HL-60 (cell line): Measurements from ENCODE around the gene C17orf50.

Experiments
- CTCF ChIP-seq: IDR thresholded peaks from one replicate; pipeline ENCODE4 v1.5.1; 2011; ENCODE audit warnings: low read length, control low read depth, inconsistent platforms; ENCODE audit not compliant: insufficient read depth
- POLR2AphosphoS5 ChIP-seq: IDR thresholded peaks from 2 replicates; pipeline ENCODE4 v1.6.1; 2012; ENCODE audit warnings: low read depth
- REST ChIP-seq: IDR thresholded peaks from 2 replicates; pipeline ENCODE4 v1.6.1; 2012; ENCODE audit warnings: low read depth; ENCODE audit not compliant: insufficient replicate concordance

GRCh38 chr17:35745749-35746320, 14.9 kb upstream of the C17orf50 start:
- TF ChIP-seq CTCF, result no peak
- TF ChIP-seq POLR2AphosphoS5, result no peak
- no peak for TF ChIP-seq REST
